Right ventricle myocardium superior (tissue), 1 donor: ENCODE data around the gene ACAD11. TPM values are rescaled to one million over a fixed set of nuclear protein-coding genes. Genes with fewer than 3 reads are reported as not detected.
A peak's percentile ranks its signal among the peaks of the same experiment; 100 is the strongest.
"Not testable (repeated sequence)": the region's sequence is repeated elsewhere in the genome, so short reads cannot be mapped to it uniquely, and the experiment has no call there.

Experiments
- ATAC-seq: fragments of 200-7000 bp; cut with Tn5 transposase; one replicate; pipeline ENCODE4 v1.9.1; 2020; ENCODE audit warnings: mild to moderate bottlenecking; ENCODE audit not compliant: poor library complexity
- DNase-seq: peaks from one replicate; pipeline ENCODE4 v3.0.0-alpha.2; 2020
- intact Hi-C: fragments of 100-400 bp; cut with DNase I; formaldehyde crosslinking; loops from one replicate; pipeline ENCODE4 v1.11.2; 2022
- total RNA-seq: library from RNA; stranded (reverse); fragmentation: NEBNext Ultra II Directional; extraction: Animal tissue kit (Norgen Biotek cat#: 25700); gene quantifications from one replicate; pipeline ENCODE4 v1.2.1, GENCODE V29; 2021
- donor health status: DM: no; HTN: yes; CAD: no; lungs with severe emphysema.

The ACAD11 gene
- total RNA-seq, 1 donor from 2014 or later: 14.7 TPM

DNA sequence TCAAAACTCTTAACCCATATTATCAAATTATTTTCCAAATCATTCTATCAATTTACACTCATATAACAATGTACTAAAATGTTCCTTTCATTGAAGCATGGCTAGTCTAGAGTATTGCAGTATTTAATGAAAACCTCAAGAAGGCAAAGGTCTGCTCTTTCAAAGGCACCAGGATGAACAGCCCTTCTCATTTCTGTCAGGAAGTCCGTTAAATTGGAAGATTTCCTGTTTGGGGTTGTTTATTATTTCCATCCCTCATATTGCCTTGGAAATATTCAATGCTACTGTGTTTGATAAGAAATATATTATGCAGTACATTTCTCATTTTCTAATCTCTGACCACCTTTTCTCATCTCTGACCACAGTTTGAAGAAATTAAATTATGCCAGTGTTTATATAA is 37.5 kb downstream of the ACAD11 start:
- DNase-seq: no peak
- intact Hi-C loops: no loop called here
- ATAC-seq: no peak

DNA sequence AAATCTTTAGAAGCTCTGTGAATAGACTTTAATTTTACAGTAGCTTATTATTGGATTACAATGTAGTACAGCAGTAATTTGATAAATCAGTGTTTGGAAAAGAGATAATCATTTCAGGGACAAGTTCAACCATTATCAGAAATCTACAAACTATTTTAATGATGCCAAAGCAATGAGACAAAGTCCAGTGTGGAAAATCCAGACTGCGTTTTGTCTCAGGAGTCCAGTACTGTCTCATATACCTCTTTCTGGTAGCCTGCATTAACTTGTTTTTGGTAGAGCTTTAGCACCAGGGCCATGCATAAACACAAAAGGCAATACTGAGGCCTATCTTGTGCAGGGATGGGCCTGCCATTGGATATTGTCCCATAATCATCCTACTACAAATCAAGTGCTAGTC is 42.8 kb downstream of the ACAD11 start:
- no peak for DNase-seq
- ATAC-seq: no peak
- intact Hi-C loops: no loop called here

DNA sequence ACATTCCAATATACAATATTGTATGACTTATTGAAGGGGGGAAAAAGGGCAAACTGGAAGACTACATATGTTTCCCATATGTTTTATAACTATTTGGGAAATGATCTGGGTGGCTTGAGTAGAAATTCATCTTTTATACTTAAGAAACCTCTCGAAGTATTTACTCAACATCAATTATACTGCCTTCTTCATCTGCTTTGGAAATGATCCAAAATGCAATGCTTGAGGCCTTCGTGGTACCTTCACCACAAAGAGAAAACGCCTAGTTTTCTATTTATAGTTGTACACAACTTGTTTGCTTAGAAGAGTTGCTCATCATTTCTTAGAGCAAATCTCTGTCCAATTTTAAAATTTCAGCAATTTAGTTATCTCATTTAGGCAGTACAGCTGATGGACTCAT is 43.7 kb downstream of the ACAD11 start:
- intact Hi-C loops: no loop called here
- no peak for ATAC-seq
- no peak for DNase-seq

DNA sequence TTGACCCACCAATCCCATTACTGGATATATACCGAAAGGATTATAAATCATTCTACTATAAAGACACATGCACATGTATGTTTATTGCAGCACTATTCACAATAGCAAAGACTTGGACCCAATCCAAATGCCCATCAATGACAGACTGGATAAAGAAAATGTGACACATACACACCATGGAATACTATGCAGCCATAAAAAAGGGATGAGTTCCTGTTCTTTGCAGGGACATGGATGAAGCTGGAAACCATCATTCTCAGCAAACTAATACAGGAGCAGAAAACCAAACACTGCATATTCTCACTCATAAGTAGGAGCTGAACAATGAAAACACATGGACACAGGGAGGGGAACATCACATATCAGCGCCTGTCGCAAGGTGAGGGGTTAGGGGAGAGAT is 44.3 kb downstream of the ACAD11 start:
- ATAC-seq, intact Hi-C loops: not testable (repeated sequence)

DNA sequence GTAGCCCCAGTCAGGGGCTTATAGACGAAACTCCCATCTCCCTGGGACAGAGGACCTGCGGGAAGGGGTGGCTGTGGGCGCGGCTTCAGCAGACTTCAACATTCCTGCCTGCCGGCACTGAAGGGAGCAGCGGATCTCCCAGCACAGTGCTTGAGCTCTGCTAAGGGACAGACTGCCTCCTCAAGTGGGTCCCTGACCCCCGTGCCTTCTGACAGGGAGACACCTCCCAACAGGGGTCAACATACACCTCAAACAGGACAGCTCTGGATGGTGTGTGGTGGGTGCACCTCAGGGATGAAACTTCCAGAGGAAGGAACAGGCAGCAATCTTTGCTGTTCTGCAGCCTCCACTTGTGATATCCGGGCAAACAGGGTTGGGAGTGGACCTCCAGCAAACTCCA is 53.0 kb downstream of the ACAD11 start:
- ATAC-seq: peak; percentile 27
- DNase-seq, intact Hi-C loops: not testable (repeated sequence)

More for the DNA sequence above, 44.3 kb downstream of the ACAD11 start:
- not testable (repeated sequence) for DNase-seq

DNA sequence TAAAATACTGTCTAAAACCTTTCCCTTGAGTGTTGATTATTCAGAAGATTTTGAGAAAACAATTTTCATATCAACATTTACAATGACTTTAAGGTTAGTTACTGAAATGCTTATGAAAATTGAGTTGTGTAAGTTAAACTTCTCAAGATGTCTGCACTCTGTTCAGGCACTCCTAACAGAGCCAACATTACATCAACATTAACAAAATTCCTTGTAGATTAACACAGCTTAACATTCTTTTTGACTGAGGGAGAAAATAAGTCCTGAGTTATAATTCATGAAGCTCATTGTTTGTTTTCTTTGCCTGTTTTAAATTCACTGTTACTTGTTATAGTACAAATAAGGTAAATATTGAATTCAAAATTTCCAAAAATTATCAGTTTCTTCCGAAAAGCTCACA is 53.5 kb downstream of the ACAD11 start:
- intact Hi-C loops: no loop called here
- ATAC-seq: peak; percentile 58

DNA sequence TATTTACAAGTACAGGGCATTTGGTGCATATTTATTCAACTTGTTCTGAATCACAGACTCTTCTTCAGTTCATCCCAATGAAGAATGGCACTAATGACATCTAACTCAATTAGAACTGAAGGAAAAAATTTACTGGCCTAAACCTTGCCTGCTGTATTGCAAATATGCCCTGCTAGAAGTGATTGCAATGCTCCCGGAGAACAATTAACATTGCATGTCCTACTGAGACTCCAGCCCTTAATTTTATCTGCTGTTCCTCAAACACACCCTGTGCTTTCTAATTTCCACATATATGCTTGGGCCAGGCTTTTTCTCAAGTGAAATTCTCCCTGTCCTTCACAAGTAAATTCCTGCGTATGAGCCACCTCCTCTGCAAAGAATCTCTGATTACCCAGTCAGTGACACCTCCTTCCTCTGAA is 54.2 kb downstream of the ACAD11 start:
- DNase-seq: no peak
- ATAC-seq: peak; percentile 38
- intact Hi-C loops: no loop called here

More for the DNA sequence above, 53.5 kb downstream of the ACAD11 start:
- no peak for DNase-seq

DNA sequence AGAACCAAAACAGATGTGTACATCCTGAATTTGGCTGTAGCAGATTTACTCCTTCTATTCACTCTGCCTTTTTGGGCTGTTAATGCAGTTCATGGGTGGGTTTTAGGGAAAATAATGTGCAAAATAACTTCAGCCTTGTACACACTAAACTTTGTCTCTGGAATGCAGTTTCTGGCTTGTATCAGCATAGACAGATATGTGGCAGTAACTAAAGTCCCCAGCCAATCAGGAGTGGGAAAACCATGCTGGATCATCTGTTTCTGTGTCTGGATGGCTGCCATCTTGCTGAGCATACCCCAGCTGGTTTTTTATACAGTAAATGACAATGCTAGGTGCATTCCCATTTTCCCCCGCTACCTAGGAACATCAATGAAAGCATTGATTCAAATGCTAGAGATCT is 59.0 kb downstream of the ACAD11 start:
- DNase-seq, intact Hi-C loops, ATAC-seq: not testable (repeated sequence)

DNA sequence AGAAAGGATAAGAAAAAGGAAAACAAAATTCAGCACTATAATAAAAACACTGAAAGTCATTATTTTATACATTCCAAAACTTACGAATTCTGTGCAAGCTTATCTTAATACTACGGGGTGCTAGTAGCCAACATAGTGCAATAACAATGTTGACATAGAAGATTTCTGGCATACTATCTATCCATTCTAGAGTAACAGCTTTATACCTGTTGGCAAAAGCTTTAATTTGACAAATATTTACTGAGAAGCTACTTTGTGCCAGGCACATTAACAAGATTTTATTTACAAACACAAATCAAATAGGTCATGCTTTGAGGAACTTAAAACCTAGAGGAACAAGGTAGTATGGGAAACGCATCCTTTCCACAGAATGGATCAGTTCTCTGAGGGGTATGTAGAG is 61.4 kb downstream of the ACAD11 start:
- DNase-seq (no peak), ATAC-seq (no peak)
- intact Hi-C loops: no loop called here

DNA sequence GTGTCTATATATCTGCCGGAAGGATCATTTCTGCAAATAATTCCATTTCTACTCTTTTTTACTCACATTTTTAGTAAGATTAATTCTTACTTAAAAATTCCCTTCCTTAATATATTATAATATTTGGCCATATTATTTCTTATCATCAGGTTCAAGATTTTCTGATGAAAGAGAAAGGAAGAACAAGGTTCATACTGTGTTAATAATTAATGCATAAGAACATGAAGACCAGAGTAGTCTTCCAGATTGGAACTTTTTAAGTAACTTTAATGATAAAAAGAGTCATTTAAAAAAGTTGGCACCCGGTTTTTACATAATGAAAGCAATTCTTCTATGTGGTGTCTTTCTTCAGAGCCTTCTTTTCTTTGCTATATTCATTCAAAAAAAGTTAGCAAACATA is 61.9 kb downstream of the ACAD11 start:
- no peak for ATAC-seq
- DNase-seq: no peak
- intact Hi-C loops: no loop called here

DNA sequence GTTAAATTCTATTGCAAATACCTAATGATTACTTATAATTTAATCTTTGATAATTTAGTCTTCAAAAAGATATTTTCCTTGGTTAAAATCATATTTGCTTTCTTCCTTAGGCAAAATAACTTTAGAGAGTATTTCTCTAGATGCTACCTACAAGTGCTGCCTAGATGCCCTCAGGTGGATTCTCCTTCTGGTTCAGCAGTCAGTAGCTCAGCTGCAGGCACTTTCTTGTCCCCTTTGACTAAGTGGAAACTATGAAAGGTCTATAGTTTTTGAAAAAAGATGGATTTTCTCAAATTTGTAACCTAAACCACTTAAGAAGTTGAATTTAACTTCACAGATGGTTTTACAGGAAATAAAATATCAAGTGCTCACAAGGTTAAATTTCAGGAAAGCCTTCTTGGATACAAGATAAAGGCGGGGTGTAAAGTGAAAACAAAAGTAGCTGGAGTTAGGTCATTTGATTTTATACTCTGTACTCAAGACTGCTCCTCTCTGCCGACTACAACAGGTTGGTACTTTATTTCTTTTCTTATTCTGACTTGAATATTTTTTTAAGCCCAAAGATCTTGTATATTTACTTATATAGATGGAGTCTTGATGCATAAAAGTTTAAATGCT is 62.7 kb downstream of the ACAD11 start, which contains the start of gene ACKR4:
Gene ACKR4, plus strand, starts transcription at position 455 of the 618 bp plus-strand sequence. CDS start 3,128 bp downstream, outside the sequence.
- DNase-seq (no peak), ATAC-seq (peak; percentile 57)

DNA sequence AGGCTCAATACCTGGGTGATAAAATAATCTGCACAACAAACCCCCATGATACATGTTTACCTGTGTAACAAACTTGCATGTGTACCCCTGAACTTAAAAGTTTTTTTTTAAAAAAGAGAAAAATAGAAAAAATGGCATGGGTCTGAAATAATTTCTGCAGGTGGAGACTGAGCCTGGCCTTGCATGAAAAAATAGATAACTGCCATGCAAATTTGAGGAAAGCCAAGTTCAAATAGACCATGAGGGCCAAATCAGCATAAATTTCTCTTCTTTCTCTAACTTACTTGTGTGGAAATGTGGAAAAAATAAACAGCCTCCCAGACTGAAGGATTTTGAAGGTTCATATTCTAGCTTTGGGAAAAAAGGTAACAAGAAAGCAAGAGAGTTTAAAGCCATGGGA is 63.3 kb downstream of the ACAD11 start:
- DNase-seq: no peak
- no peak for ATAC-seq
- intact Hi-C loops: no loop called here

More for the DNA sequence above, 62.7 kb downstream of the ACAD11 start, which contains the start of gene ACKR4:
- intact Hi-C loops: no loop called here

DNA sequence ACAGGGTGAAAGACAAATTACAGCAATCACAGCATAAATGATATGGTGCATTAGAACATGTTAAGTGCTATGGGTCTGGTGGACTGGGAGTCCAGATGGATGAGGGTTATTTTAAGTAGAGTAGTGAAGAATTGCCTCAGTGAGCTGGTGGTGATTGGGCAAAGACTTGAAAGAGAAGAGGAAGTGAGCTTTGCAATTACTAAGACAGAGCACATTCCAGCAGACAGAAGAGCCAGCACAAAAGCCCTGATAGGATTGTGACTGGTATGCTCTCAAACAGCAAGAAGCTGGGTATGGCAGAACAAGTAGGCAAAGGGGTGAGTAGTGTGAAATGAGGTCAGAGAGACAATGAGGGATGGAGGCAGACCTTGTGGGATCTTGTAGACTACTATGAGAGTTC is 64.6 kb downstream of the ACAD11 start:
- DNase-seq (no peak), ATAC-seq (no peak)
- intact Hi-C loops: no loop called here

DNA sequence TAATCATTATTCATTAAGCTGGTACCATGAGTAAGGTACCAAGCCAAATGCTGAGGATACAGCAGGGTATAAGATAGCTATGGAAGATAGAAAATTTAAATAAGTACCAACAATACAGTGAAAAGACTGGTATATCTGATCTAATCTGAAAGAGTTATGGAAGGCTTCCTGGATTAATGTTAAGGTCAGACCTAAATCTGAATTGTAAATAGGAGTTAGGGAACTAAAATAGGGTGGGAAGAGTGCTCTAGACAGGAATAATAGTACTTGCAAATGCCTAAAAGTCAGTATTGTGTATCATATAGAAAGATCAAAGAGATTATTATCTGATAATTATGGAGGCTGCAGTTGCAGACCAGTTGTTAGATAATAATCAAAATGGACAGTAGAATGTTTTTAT is 65.1 kb downstream of the ACAD11 start:
- no peak for ATAC-seq
- intact Hi-C loops: no loop called here
- no peak for DNase-seq

DNA sequence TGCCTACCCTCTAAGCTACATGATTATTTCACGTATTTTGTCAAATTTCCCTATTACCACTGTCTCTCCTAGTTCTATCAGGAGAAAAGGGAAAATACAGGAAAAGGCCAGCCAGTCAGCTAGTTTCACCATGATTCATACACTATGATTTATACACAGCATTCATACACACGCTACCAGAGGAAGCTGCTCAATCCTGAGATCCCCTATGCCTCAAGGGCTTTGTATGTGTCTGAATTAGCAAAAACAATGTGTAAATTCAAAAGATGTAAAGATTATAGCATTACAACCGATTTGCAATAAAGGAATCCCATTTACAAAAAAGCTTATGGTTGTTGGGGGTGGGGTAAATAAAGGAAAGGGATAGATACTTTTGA is 65.7 kb downstream of the ACAD11 start:
- DNase-seq: no peak
- ATAC-seq: no peak
- intact Hi-C loops: no loop called here

DNA sequence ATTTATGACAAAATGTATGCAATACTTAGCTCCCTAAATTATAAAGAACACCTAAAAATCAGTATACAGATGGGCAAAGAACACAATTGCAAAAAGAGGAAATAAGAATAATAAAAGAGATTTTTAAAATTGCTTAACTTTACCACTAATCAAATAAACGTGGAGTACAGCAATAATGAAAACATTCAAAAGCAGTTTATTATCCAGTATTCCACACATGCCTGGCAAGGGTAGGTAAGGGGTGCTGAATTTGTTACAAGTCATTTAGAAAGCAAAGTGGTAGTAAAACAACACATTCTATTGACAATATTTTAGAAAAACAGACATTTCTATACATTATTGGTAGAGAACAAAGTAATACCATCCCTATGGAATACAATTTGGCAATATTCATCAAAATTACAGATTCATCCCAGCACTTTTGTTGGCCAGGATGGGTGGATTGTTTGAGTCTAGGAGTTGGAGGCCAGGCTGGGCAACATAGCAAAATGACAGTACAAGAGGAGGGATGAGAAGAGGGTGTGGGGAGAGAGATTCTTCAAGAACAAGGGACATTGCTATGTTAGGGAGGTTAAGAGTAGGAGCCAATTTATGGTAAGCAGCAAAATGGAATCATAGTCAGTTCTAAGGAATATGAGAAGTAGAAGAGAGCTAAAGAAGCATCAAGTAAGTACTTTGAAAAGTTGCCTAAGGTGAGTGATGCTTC is 66.2 kb downstream of the ACAD11 start:
- intact Hi-C loops: no loop called here

DNA sequence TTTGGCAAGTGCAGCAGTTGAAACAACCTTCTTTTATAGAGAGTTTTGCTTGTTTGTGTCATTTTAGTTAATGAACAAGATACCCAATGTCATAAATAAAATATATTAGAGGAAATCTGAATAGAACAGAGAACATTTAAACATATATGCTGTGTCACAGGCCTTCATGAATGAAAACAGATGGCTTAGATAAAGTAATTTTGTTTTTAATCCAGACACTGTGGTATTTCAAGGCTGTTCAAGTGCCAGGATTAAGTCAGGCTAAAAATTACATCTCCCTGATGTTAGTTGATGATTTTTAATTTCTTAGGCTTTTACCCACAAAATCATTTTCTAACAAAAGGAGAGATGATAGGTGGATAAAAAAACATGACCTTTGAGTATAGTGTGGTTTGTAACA is 67.4 kb downstream of the ACAD11 start:
- no peak for ATAC-seq

More for the DNA sequence above, 66.2 kb downstream of the ACAD11 start:
- ATAC-seq (no peak), DNase-seq (no peak)

DNA sequence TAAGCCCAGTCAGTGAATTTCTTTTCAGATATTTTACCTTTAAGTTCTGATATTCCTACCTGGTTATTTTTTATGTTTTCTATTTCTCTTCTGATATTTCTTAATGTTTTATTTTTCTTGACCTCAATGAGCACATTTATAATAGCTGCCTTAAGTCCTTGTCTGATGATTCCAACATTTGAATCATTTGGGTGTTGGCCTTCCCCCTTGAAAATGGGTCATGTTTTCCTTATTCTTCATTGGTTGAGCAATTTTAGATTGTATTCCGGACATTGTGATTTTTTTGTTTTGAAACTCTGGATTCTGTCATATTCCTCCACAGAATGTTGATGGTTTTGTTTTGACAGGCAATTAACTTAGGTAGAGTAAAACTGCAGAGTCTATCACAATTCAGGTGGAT is 72.2 kb downstream of the ACAD11 start:
- no peak for DNase-seq
- ATAC-seq: no peak
- intact Hi-C loops: no loop called here

More for the DNA sequence above, 67.4 kb downstream of the ACAD11 start:
- DNase-seq: no peak
- intact Hi-C loops: no loop called here

DNA sequence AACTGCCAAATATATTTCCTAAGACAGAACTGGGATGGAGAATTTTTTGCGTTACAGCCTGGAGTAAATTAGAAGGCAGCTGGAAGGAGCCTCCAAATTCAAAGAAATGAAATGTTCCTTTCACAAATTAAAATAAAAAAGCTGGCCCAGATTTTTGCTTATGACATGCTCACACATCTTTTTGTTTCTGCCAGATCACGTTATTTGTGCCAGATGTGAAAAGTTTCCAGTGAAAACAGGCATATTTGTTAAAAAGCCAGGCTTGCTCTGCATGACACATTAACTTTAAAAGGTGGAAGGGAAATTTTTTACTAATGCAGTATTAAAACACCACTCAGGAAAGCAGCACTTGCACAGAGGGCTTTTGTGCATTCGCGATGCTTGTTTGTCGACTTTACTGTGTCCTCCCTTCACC is 85.8 kb downstream of the ACAD11 start:
- intact Hi-C loops: no loop called here
- ATAC-seq (peak; percentile 74), DNase-seq (no peak)

DNA sequence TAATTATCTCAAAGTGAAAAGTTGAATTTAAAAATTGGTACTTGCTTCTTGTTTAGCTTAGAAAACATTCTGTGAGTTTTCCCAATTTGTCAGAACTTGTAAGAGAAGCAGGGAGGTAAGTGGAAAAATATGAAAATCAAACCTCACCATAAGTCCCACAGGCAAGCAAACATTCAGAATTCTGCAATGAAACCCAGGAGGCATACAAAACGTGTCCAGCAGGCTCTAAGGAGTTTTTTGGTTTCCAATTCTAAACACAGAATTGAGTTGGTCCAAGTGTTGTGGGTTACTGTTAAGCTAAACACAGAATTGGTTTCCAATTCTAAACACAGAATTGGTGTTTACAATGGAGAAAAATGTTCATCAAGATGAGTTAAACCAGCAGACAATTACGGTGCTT is 89.6 kb downstream of the ACAD11 start:
- no peak for DNase-seq
- ATAC-seq: no peak
- intact Hi-C loops: no loop called here
